ENCODE results near the gene TRMT11. TPM values are rescaled to one million over a fixed set of nuclear protein-coding genes. Genes with fewer than 3 reads are reported as not detected.

Gene TRMT11
- total and polyA plus RNA-seq, 2 of the 13 experiments (the other 11 are each of a cell fraction or from before 2014, with no cell fraction given), result 42.2 to 81.9 TPM

DNA sequence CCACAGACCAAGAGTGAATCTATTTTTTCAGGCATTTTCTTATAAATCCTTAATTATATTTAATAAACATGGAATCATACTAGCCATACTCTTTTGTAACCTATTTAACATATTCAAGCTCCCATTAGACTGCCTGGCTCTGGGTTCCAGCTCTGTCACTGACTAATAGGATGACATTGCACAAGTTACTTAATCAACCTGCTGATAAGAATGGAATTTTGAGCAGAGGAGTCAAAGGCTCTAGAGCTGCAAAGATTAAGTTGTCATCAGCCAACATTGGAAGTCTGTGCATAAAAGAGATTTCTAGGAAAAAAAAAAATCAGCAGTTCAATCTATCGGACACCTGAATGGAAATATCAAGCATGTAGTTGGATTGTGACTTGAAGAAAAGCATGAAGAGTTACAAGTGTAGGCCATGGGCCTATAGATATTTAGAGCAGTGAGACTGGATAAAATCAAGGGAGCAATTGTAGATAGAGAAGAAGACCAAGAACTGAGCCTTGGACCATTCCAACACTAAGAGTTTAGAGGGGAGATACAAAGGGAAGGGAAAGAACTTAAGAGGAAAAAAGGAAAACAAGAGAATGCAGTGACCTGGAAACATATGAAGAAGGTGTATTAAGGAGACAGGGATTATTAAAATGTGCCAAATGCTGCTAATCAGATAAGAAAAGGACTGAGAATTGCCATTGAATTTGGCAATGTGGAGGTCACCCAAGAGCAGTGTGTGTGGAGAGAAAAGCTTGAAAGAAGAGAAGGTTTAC lies 40.8 kb upstream of the TRMT11 start (continued):
- no peak for TF ChIP-seq GATAD1 (CRISPR knock-in tag; IDR thresholded peaks at IDR 0.05)
- no peak for TF ChIP-seq ZNF234 (CRISPR knock-in tag; conservative IDR thresholded peaks at IDR 0.05)
- TF ChIP-seq ZNF496 (CRISPR knock-in tag; IDR thresholded peaks at IDR 0.05; ENCODE audit: insufficient replicate concordance), result no peak
- TF ChIP-seq, protein P1, sequence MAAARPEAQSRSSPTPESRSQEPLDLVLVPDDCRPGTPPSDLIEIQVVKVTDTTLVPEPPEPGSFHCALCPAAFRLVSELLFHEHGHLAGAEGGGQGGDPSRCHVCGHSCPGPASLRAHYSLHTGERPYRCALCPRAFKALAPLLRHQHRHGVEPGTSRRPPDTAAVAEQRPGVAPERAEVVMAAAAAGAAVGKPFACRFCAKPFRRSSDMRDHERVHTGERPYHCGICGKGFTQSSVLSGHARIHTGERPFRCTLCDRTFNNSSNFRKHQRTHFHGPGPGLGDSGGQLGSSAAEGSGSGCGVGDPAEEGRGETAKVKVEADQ (CRISPR knock-in tag; IDR thresholded peaks at IDR 0.05; ENCODE audit: borderline replicate concordance), result no peak
- no peak for TF ChIP-seq BRCA1 (CRISPR knock-in tag; IDR thresholded peaks at IDR 0.05)
- TF ChIP-seq, protein P2, sequence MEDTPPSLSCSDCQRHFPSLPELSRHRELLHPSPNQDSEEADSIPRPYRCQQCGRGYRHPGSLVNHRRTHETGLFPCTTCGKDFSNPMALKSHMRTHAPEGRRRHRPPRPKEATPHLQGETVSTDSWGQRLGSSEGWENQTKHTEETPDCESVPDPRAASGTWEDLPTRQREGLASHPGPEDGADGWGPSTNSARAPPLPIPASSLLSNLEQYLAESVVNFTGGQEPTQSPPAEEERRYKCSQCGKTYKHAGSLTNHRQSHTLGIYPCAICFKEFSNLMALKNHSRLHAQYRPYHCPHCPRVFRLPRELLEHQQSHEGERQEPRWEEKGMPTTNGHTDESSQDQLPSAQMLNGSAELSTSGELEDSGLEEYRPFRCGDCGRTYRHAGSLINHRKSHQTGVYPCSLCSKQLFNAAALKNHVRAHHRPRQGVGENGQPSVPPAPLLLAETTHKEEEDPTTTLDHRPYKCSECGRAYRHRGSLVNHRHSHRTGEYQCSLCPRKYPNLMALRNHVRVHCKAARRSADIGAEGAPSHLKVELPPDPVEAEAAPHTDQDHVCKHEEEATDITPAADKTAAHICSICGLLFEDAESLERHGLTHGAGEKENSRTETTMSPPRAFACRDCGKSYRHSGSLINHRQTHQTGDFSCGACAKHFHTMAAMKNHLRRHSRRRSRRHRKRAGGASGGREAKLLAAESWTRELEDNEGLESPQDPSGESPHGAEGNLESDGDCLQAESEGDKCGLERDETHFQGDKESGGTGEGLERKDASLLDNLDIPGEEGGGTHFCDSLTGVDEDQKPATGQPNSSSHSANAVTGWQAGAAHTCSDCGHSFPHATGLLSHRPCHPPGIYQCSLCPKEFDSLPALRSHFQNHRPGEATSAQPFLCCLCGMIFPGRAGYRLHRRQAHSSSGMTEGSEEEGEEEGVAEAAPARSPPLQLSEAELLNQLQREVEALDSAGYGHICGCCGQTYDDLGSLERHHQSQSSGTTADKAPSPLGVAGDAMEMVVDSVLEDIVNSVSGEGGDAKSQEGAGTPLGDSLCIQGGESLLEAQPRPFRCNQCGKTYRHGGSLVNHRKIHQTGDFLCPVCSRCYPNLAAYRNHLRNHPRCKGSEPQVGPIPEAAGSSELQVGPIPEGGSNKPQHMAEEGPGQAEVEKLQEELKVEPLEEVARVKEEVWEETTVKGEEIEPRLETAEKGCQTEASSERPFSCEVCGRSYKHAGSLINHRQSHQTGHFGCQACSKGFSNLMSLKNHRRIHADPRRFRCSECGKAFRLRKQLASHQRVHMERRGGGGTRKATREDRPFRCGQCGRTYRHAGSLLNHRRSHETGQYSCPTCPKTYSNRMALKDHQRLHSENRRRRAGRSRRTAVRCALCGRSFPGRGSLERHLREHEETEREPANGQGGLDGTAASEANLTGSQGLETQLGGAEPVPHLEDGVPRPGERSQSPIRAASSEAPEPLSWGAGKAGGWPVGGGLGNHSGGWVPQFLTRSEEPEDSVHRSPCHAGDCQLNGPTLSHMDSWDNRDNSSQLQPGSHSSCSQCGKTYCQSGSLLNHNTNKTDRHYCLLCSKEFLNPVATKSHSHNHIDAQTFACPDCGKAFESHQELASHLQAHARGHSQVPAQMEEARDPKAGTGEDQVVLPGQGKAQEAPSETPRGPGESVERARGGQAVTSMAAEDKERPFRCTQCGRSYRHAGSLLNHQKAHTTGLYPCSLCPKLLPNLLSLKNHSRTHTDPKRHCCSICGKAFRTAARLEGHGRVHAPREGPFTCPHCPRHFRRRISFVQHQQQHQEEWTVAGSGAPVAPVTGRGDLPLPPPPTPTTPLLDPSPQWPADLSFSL (CRISPR knock-in tag; IDR thresholded peaks at IDR 0.05), result no peak
- TF ChIP-seq ZNF83 (CRISPR knock-in tag; IDR thresholded peaks at IDR 0.05; ENCODE audit: borderline replicate concordance), result no peak
- no peak for TF ChIP-seq DR1 (CRISPR knock-in tag; IDR thresholded peaks at IDR 0.05)
- TF ChIP-seq, protein P3, sequence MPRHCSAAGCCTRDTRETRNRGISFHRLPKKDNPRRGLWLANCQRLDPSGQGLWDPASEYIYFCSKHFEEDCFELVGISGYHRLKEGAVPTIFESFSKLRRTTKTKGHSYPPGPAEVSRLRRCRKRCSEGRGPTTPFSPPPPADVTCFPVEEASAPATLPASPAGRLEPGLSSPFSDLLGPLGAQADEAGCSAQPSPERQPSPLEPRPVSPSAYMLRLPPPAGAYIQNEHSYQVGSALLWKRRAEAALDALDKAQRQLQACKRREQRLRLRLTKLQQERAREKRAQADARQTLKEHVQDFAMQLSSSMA (CRISPR knock-in tag; IDR thresholded peaks at IDR 0.05), result no peak
- TF ChIP-seq NRL (CRISPR knock-in tag; IDR thresholded peaks at IDR 0.05; ENCODE audit: borderline replicate concordance), result no peak
- no peak for TF ChIP-seq SOX13 (IDR thresholded peaks at IDR 0.05)
- peak in 1 of 2 experiments; percentile 60; a peak in 1 of 4 replicates for TF ChIP-seq SOX13 (CRISPR knock-in tag; conservative IDR thresholded peaks at IDR 0.05 in 1 of 2, IDR thresholded peaks at IDR 0.05 in 1 of 2)
- no peak for TF ChIP-seq CBFB (CRISPR knock-in tag; IDR thresholded peaks at IDR 0.05)
- no peak for TF ChIP-seq ZNF598 (CRISPR knock-in tag; IDR thresholded peaks at IDR 0.05; ENCODE audit: borderline replicate concordance)
- TF ChIP-seq, protein P4, sequence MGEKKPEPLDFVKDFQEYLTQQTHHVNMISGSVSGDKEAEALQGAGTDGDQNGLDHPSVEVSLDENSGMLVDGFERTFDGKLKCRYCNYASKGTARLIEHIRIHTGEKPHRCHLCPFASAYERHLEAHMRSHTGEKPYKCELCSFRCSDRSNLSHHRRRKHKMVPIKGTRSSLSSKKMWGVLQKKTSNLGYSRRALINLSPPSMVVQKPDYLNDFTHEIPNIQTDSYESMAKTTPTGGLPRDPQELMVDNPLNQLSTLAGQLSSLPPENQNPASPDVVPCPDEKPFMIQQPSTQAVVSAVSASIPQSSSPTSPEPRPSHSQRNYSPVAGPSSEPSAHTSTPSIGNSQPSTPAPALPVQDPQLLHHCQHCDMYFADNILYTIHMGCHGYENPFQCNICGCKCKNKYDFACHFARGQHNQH (CRISPR knock-in tag; IDR thresholded peaks at IDR 0.05), result no peak
- no peak for TF ChIP-seq MBD4 (IDR thresholded peaks at IDR 0.05; ENCODE audit: borderline replicate concordance, low read length)
- TF ChIP-seq, protein P5, sequence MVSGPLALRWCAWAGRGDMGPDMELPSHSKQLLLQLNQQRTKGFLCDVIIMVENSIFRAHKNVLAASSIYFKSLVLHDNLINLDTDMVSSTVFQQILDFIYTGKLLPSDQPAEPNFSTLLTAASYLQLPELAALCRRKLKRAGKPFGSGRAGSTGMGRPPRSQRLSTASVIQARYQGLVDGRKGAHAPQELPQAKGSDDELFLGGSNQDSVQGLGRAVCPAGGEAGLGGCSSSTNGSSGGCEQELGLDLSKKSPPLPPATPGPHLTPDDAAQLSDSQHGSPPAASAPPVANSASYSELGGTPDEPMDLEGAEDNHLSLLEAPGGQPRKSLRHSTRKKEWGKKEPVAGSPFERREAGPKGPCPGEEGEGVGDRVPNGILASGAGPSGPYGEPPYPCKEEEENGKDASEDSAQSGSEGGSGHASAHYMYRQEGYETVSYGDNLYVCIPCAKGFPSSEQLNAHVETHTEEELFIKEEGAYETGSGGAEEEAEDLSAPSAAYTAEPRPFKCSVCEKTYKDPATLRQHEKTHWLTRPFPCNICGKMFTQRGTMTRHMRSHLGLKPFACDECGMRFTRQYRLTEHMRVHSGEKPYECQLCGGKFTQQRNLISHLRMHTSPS (CRISPR knock-in tag; IDR thresholded peaks at IDR 0.05; ENCODE audit: low read depth), result no peak
- TF ChIP-seq KLF9 (CRISPR knock-in tag; IDR thresholded peaks at IDR 0.05; ENCODE audit: low read depth), result no peak

All from HepG2 (cell line).